Natural killer cell treated with Interleukin-12 subunit alpha and Interleukin-12 subunit beta and Interleukin-15 and Interleukin-18, amount 100 ng/mL, for 72 hours (primary cell): ENCODE data around the gene MUC22. TPM values are rescaled to one million over a fixed set of nuclear protein-coding genes. Genes with fewer than 3 reads are reported as not detected.
"Not testable (repeated sequence)": the region's sequence is repeated elsewhere in the genome, so short reads cannot be mapped to it uniquely, and the experiment has no call there.

Experiments used
- ATAC-seq, 2 donors: fragments of 150-1000 bp; cut with Tn5 transposase in 1 of 2; sonication (Bioruptor Pico), chemical (Tn5 transposase) in 1 of 2; 2 replicates each; pipeline ENCODE4 v1.10.0; 2021
- DNase-seq: peaks from one replicate; pipeline ENCODE4 v3.0.0; 2022; ENCODE audit warnings: low spot score
- H3K27ac Mint-ChIP-seq, 2 donors: 1 replicate in 1 of 2; 2 replicates in 1 of 2; pipeline ENCODE4 v1.8.0; 2022; ENCODE audit warnings: mixed read lengths in 2 of 2, mild to moderate bottlenecking in 1 of 2, moderate library complexity in 1 of 2
- H3K27me3 Mint-ChIP-seq, 2 donors: 1 replicate in 1 of 2; 2 replicates in 1 of 2; pipeline ENCODE4 v1.8.0; 2022; ENCODE audit warnings: mixed read lengths in 2 of 2
- H3K36me3 Mint-ChIP-seq: one replicate; pipeline ENCODE4 v1.8.0; 2022; ENCODE audit warnings: mixed read lengths
- H3K4me1 Mint-ChIP-seq, 2 donors: 1 replicate in 1 of 2; 2 replicates in 1 of 2; pipeline ENCODE4 v1.8.0; 2022; ENCODE audit warnings: low read depth in 2 of 2, mixed read lengths in 2 of 2, mild to moderate bottlenecking in 1 of 2
- H3K4me3 Mint-ChIP-seq: one replicate; pipeline ENCODE4 v1.8.0; 2022; ENCODE audit warnings: mixed read lengths
- H3K9me3 Mint-ChIP-seq: 2 replicates; pipeline ENCODE4 v1.8.0; 2022; ENCODE audit warnings: mixed read lengths
- total RNA-seq, 2 donors: library from RNA; stranded (reverse); gene quantifications; one replicate each; pipeline ENCODE4 v1.2.3, GENCODE V29; 2022

The MUC22 gene
- total RNA-seq: not detected

GRCh38 chr6:31010393-31011060 is at the start of gene MUC22:
MUC22 (plus strand) TSS chr6:31010474; CDS start chr6:31010707, 233 bp downstream.
- DNase-seq (no peak), ATAC-seq (no peak)
- H3K4me3 Mint-ChIP-seq: no peak within 1 kb of the TSS
- H3K27me3 Mint-ChIP-seq: peaks cover 46 to 61% of the 10 kb centered on the region in 2 donors
- H3K36me3 Mint-ChIP-seq: no peaks in the 10 kb centered on the region
- no peaks in the 10 kb centered on the region for H3K9me3 Mint-ChIP-seq
- H3K27ac Mint-ChIP-seq: no peak within 1 kb of the TSS
- H3K4me1 Mint-ChIP-seq: no peaks in the 10 kb centered on the region

- Mint-ChIP-seq H3K36me3 (no peaks in the 10 kb centered on the region), H3K4me1 (peaks cover 28 to 33% of the 10 kb centered on the region in 2 donors), H3K27ac (no peak overlapping the region), H3K9me3 (peaks cover 5% of the 10 kb centered on the region), H3K27me3 (peaks cover 43 to 59% of the 10 kb centered on the region in 2 donors), H3K4me3 (no peak overlapping the region)
- ATAC-seq (no peak), DNase-seq (no peak)
Observed at GRCh38 chr6:30960907-30961673, 49.2 kb upstream of the MUC22 start.

GRCh38 chr6:30962716-30963115 is 47.6 kb upstream of the MUC22 start:
- Mint-ChIP-seq H3K4me3 (no peak overlapping the region), H3K27ac (no peak overlapping the region), H3K27me3 (peaks cover 40 to 54% of the 10 kb centered on the region in 2 donors), H3K36me3 (no peaks in the 10 kb centered on the region), H3K9me3 (peaks cover 5% of the 10 kb centered on the region), H3K4me1 (peaks cover 30 to 31% of the 10 kb centered on the region in 2 donors)
- ATAC-seq (no peak), DNase-seq (no peak)

GRCh38 chr6:30963641-30964040 is 46.6 kb upstream of the MUC22 start:
- Mint-ChIP-seq H3K27ac (no peak overlapping the region), H3K27me3 (peaks cover 33 to 45% of the 10 kb centered on the region in 2 donors), H3K9me3 (peaks cover 5% of the 10 kb centered on the region), H3K4me3 (no peak overlapping the region), H3K4me1 (peaks cover 30 to 31% of the 10 kb centered on the region in 2 donors), H3K36me3 (no peaks in the 10 kb centered on the region)
- ATAC-seq (no peak), DNase-seq (no peak)

GRCh38 chr6:30964075-30964474 is 46.2 kb upstream of the MUC22 start:
- Mint-ChIP-seq H3K9me3 (peaks cover 5% of the 10 kb centered on the region), H3K4me1 (peaks cover 30 to 31% of the 10 kb centered on the region in 2 donors), H3K4me3 (peak overlapping the region; percentile 36), H3K27ac (peak overlapping the region in 1 of 2 donors; percentile 67), H3K36me3 (no peaks in the 10 kb centered on the region), H3K27me3 (peaks cover 32 to 41% of the 10 kb centered on the region in 2 donors)
- ATAC-seq (peak; percentile 88 to 90), DNase-seq (peak; percentile 75)

- Mint-ChIP-seq H3K27me3 (peaks cover 34 to 36% of the 10 kb centered on the region in 2 donors), H3K9me3 (peaks cover 5% of the 10 kb centered on the region), H3K4me3 (peak overlapping the region; percentile 36), H3K36me3 (no peaks in the 10 kb centered on the region), H3K4me1 (peaks cover 31 to 32% of the 10 kb centered on the region in 2 donors), H3K27ac (peak overlapping the region; percentile 3 to 67)
- DNase-seq (no peak), ATAC-seq (peak; percentile 43)
Observed at GRCh38 chr6:30965140-30965601, 45.1 kb upstream of the MUC22 start.

- peak overlapping the region in 1 of 2 donors; percentile 67 for H3K27ac Mint-ChIP-seq
Observed at GRCh38 chr6:30966154-30966553, 44.1 kb upstream of the MUC22 start.

GRCh38 chr6:30969171-30969570 is 41.1 kb upstream of the MUC22 start:
- Mint-ChIP-seq H3K4me1 (peaks cover 23% of the 10 kb centered on the region in 2 donors), H3K27me3 (peaks cover 42 to 47% of the 10 kb centered on the region in 2 donors)
- ATAC-seq, H3K27ac Mint-ChIP-seq, H3K36me3 Mint-ChIP-seq, DNase-seq, H3K9me3 Mint-ChIP-seq, H3K4me3 Mint-ChIP-seq: not testable (repeated sequence)

More at GRCh38 chr6:30966154-30966553, 44.1 kb upstream of the MUC22 start:
- no peak overlapping the region for H3K4me3 Mint-ChIP-seq
- H3K27me3 Mint-ChIP-seq: peaks cover 32% of the 10 kb centered on the region in 2 donors
- no peaks in the 10 kb centered on the region for H3K36me3 Mint-ChIP-seq
- H3K4me1 Mint-ChIP-seq: peaks cover 31 to 32% of the 10 kb centered on the region in 2 donors
- DNase-seq (no peak), ATAC-seq (no peak)
- peaks cover 5% of the 10 kb centered on the region for H3K9me3 Mint-ChIP-seq

GRCh38 chr6:30970946-30971345 is 39.3 kb upstream of the MUC22 start:
- peaks cover 29 to 36% of the 10 kb centered on the region in 2 donors for H3K27me3 Mint-ChIP-seq
- no peaks in the 10 kb centered on the region for H3K36me3 Mint-ChIP-seq
- ATAC-seq (no peak), DNase-seq (no peak)
- no peaks in the 10 kb centered on the region for H3K9me3 Mint-ChIP-seq
- H3K27ac Mint-ChIP-seq: no peak overlapping the region
- no peak overlapping the region for H3K4me3 Mint-ChIP-seq
- peaks cover 5 to 6% of the 10 kb centered on the region in 2 donors for H3K4me1 Mint-ChIP-seq

- peaks cover 0 to 2% of the 10 kb centered on the region in 2 donors for H3K4me1 Mint-ChIP-seq
- DNase-seq: no peak
- no peak overlapping the region for H3K27ac Mint-ChIP-seq
- H3K4me3 Mint-ChIP-seq: no peak overlapping the region
- no peaks in the 10 kb centered on the region for H3K9me3 Mint-ChIP-seq
- ATAC-seq: no peak
- no peaks in the 10 kb centered on the region for H3K36me3 Mint-ChIP-seq
- H3K27me3 Mint-ChIP-seq: peaks cover 23 to 29% of the 10 kb centered on the region in 2 donors
Observed at GRCh38 chr6:30972816-30973215, 37.5 kb upstream of the MUC22 start.

GRCh38 chr6:30974490-30975252 is 35.6 kb upstream of the MUC22 start:
- no peaks in the 10 kb centered on the region for H3K36me3 Mint-ChIP-seq
- H3K4me1 Mint-ChIP-seq: no peaks in the 10 kb centered on the region
- H3K4me3 Mint-ChIP-seq: no peak overlapping the region
- ATAC-seq (no peak), DNase-seq (no peak)
- no peak overlapping the region for H3K27ac Mint-ChIP-seq
- no peaks in the 10 kb centered on the region for H3K9me3 Mint-ChIP-seq
- peaks cover 26 to 43% of the 10 kb centered on the region in 2 donors for H3K27me3 Mint-ChIP-seq

GRCh38 chr6:30979141-30979540 is 31.1 kb upstream of the MUC22 start:
- peaks cover 34 to 49% of the 10 kb centered on the region in 2 donors for H3K27me3 Mint-ChIP-seq
- DNase-seq (no peak), ATAC-seq (no peak)
- H3K36me3 Mint-ChIP-seq: no peaks in the 10 kb centered on the region
- H3K27ac Mint-ChIP-seq: no peak overlapping the region
- no peaks in the 10 kb centered on the region for H3K9me3 Mint-ChIP-seq
- no peak overlapping the region for H3K4me3 Mint-ChIP-seq
- H3K4me1 Mint-ChIP-seq: peaks cover 0 to 2% of the 10 kb centered on the region in 2 donors

GRCh38 chr6:30979690-30980089 is 30.6 kb upstream of the MUC22 start:
- H3K27ac Mint-ChIP-seq: no peak overlapping the region
- no peaks in the 10 kb centered on the region for H3K9me3 Mint-ChIP-seq
- ATAC-seq (no peak), DNase-seq (no peak)
- H3K27me3 Mint-ChIP-seq: peaks cover 34 to 49% of the 10 kb centered on the region in 2 donors
- H3K4me3 Mint-ChIP-seq: no peak overlapping the region
- H3K36me3 Mint-ChIP-seq: no peaks in the 10 kb centered on the region
- H3K4me1 Mint-ChIP-seq: peaks cover 0 to 2% of the 10 kb centered on the region in 2 donors
